ENCODE results near the gene NEUROD2. TPM values are rescaled to one million over a fixed set of nuclear protein-coding genes. Genes with fewer than 3 reads are reported as not detected.

NEUROD2 gene
- total RNA-seq, 6 experiments from 2014 or later = not detected

DNA sequence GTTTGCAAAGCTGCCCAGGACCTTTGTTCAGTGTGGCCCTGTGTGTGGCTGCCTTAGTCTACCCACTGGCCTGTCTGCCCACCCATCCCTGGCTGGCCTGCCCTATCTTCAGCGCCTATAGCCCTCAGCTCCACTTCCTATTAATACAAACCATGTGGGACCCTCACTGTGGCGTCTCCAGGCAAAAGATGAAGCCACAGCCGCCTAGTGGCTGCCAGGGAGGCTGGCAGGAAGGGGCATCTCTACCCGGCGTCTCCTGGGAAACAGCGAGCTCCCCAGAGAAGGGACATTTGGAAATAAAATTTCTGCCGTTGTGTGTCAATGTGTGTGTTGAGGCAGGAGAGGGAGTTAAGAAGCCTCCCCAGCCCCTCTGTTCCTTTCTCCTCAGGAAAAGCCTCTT, 31.5 kb downstream of the NEUROD2 start:
- peaks cover 5% of the 10 kb centered on the region for H3K9me3 Mint-ChIP-seq
- no peak overlapping the region for H3K27ac Mint-ChIP-seq
- H3K27me3 Mint-ChIP-seq (ENCODE audit: insufficient read depth) = peaks cover 19% of the 10 kb centered on the region
- no peak overlapping the region for H3K4me3 Mint-ChIP-seq
- peak; percentile 5 for DNase-seq
- H3K36me3 Mint-ChIP-seq (ENCODE audit: low read depth) = peaks cover 6% of the 10 kb centered on the region
- H3K4me1 Mint-ChIP-seq (ENCODE audit: low read depth) = peaks cover 7% of the 10 kb centered on the region
- TF ChIP-seq CTCF (IDR thresholded peaks at IDR 0.05) = peak; percentile 72

GRCh38 chr17:39573447-39574298, 34.0 kb downstream of the NEUROD2 start:
- Mint-ChIP-seq H3K36me3 (ENCODE audit: low read depth) (peaks cover 16% of the 10 kb centered on the region), H3K4me3 (peak overlapping the region; percentile 84), H3K4me1 (ENCODE audit: low read depth) (peaks cover 7% of the 10 kb centered on the region), H3K27ac (peak overlapping the region; percentile 82), H3K9me3 (peaks cover 9% of the 10 kb centered on the region), H3K27me3 (ENCODE audit: insufficient read depth) (peaks cover 12% of the 10 kb centered on the region)
- peak; percentile 32 for DNase-seq
- no peak for TF ChIP-seq CTCF (IDR thresholded peaks at IDR 0.05)

DNA sequence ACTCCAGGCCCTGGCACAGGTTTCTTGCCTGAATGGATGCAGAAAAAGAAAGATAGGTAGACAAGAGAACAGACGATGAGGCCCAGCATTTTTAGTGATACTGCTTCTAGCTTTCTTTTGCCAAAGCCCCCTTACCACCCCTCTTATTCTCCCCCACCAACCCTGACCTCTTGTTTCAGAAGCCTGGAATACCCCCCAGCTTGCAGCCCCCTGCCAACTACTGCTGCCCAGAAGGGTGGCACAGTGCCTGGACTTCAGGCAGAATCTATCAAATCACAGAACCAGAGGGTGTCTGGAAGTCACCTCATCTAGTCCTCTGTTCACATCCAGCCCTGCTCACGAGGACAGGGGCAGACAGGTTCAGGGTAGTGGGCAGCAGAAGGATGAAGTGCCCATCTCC, 35.6 kb downstream of the NEUROD2 start:
- Mint-ChIP-seq H3K36me3 (ENCODE audit: low read depth) (peaks cover 21% of the 10 kb centered on the region), H3K27ac (no peak overlapping the region), H3K4me3 (no peak overlapping the region), H3K4me1 (ENCODE audit: low read depth) (peaks cover 7% of the 10 kb centered on the region), H3K9me3 (peaks cover 9% of the 10 kb centered on the region), H3K27me3 (ENCODE audit: insufficient read depth) (peaks cover 4% of the 10 kb centered on the region)
- no peak for TF ChIP-seq CTCF (IDR thresholded peaks at IDR 0.05)
- DNase-seq = no peak

DNA sequence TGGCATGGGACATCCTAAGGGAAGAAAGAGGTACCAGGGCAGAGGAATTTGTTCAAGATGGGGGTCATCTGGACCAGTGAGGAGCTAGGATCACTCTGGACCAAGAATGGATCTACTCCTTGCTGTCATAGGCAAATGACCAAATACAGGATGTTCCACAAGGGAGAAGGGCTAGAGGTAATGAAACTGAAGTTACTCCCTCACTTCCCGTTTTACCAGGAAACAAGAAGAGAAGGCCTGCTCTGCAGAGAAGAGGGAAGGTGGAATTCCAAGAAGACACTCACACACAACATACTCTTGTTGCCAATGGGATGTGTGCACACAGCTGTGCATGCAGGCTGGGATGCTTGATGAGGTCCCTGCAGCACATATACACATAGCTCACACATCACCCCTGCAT, 38.6 kb downstream of the NEUROD2 start:
- DNase-seq = no peak
- Mint-ChIP-seq H3K27me3 (ENCODE audit: insufficient read depth) (peaks cover 1% of the 10 kb centered on the region; the same call in 1 of the 2 replicates), H3K4me1 (ENCODE audit: low read depth) (peaks cover 5% of the 10 kb centered on the region), H3K9me3 (peaks cover 9% of the 10 kb centered on the region), H3K27ac (no peak overlapping the region), H3K4me3 (no peak overlapping the region), H3K36me3 (ENCODE audit: low read depth) (peaks cover 26% of the 10 kb centered on the region)
- TF ChIP-seq CTCF (IDR thresholded peaks at IDR 0.05) = no peak

DNA sequence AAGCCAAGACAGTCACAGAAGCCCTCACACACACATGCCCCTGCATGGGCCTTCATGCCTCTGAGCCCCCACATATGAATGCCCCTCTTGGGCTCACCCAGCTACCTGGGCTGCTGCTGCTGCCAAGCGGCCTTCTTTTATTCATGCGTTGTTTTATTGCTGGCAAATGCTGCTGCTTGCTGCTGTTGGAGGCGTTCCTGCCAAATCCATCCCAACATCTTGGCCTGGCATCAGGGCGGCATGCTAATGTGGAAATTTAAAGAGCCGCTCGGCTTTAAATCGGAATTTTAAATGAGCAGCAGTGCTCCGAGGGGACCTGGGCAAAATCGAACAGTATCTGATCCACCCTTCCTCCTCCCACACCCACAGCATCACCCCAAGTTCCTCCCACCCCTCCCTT, 39.0 kb downstream of the NEUROD2 start:
- Mint-ChIP-seq H3K4me3 (no peak overlapping the region), H3K36me3 (ENCODE audit: low read depth) (peaks cover 26% of the 10 kb centered on the region)

More for the DNA sequence above, 39.0 kb downstream of the NEUROD2 start:
- Mint-ChIP-seq H3K27ac (no peak overlapping the region), H3K4me1 (ENCODE audit: low read depth) (peaks cover under 1% of the 10 kb centered on the region), H3K27me3 (ENCODE audit: insufficient read depth) (peaks cover 1% of the 10 kb centered on the region; the same call in 1 of the 2 replicates), H3K9me3 (peaks cover 9% of the 10 kb centered on the region)
- DNase-seq = no peak
- TF ChIP-seq CTCF (IDR thresholded peaks at IDR 0.05) = no peak
